GM03348 (cell line): ENCODE measurements around the gene CBR4.
"Not testable (repeated sequence)": the region's sequence is repeated elsewhere in the genome, so short reads cannot be mapped to it uniquely, and the experiment has no call there.

Source experiments
- DNase-seq: peaks from one replicate; pipeline ENCODE4 v3.0.0; 2012; ENCODE audit warnings: low spot score

The CBR4 gene

GRCh38 chr4:169010125-169011023 is at the start of gene CBR4:
TSS of gene CBR4 (minus strand) at chr4:169010255. CDS start at chr4:169010089, 166 bp downstream.
- peak; percentile 95 for DNase-seq

- peak; percentile 68 for DNase-seq
Measured at GRCh38 chr4:169059306-169060211, 49.5 kb upstream of the CBR4 start.

GRCh38 chr4:169058312-169058711 is 48.3 kb upstream of the CBR4 start:
- DNase-seq, result no peak

- no peak for DNase-seq
Measured at GRCh38 chr4:169054879-169055278, 44.8 kb upstream of the CBR4 start.

DNA sequence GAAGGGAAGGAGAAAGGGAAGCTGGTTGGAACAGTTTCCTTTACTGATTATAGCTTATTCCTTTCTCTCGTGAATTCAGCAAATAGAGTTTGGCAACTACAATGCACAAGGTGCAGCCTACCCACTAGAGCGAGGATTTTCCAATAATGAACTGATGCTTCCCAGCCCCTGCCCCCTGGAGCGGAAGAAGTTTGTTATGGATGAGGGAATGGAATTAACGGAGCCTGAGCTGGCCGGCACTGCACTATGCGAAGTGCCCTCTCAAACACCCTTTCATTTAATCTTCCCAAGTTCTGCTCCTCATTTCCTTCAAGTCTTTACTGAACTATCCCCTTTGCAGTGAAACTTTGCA is 42.5 kb upstream of the CBR4 start:
- no peak for DNase-seq

GRCh38 chr4:169051761-169052593 is 41.9 kb upstream of the CBR4 start:
- no peak for DNase-seq

GRCh38 chr4:169050881-169051760 is 41.1 kb upstream of the CBR4 start:
- DNase-seq, result no peak

- DNase-seq, result no peak
Measured at GRCh38 chr4:169050284-169050683, 40.2 kb upstream of the CBR4 start.

GRCh38 chr4:169048868-169049414 is 38.9 kb upstream of the CBR4 start:
- DNase-seq, result no peak

DNA sequence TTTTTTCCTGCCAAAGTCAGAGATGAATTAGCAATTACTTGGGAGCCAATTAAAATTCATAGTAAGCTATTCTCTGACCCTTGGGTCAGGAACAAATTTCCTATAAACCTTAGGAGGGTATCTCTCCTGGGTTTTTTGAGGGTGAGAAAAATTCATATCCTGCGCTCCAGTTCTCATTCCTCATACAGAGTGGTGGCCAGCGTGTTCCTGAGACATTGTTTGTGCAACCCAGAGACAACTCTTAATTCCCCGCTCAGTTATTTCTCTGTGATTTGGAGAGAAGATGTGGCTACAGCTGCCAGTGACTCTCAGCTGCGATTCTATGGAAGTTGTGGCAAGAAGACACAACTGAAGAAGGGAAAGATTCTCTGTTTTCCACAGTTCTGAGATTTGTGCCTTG is 37.9 kb upstream of the CBR4 start:
- DNase-seq, result no peak

DNA sequence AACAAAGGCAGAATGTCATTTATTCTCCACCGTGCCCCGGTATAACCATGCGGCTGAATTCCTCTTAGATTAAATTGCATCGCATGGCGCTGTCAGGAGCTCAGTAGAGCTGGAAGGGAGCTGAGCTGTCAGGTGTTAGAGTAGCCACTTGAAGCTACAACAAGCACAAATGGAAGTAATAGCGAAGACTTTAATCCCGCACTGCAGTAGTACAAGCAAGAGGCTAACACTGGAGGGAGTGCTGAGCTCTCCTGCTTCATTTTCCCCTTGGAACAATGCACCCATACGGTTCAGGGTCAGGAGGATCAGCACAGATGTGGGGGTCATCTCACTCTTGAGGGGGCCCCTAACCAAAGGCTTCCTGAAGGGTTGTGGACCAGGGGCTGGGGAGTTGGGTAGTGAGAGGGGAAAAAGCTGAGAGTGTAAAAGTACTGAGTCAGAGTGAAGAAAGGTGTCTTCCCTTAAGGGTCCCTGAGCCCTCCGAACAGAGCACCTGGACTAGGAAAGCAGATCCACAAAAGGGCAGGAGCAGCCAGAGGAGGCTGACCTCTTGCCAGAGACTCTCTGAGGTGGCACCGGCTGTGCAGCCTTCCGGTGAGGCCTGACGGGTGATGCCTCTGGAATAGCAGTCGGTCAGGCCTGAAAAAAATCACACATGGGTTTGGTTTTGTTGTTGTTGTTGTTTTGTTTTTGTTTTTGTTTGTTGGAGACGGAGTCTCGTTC is 36.0 kb upstream of the CBR4 start:
- no peak for DNase-seq

GRCh38 chr4:169044714-169045447 is 34.8 kb upstream of the CBR4 start:
- DNase-seq, result no peak

DNA sequence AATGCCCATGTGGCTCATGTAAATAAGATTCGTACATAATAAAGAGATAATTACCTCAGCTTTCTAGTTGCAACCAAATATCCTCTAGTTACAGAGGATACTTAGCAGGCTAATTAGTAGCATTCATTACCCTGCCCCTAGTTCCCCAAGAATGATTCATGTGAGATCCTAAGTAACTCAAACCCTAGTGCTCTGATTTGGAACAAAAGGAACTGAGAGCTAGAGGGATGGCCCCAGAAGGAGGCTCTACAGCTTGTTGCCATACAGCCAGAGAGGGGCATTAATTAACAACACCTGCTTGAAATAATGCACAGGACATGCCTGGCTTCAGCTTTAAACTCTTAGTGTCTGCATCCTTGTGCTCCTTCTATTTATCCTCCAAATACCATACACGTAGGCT is 32.6 kb upstream of the CBR4 start:
- DNase-seq, result no peak

DNA sequence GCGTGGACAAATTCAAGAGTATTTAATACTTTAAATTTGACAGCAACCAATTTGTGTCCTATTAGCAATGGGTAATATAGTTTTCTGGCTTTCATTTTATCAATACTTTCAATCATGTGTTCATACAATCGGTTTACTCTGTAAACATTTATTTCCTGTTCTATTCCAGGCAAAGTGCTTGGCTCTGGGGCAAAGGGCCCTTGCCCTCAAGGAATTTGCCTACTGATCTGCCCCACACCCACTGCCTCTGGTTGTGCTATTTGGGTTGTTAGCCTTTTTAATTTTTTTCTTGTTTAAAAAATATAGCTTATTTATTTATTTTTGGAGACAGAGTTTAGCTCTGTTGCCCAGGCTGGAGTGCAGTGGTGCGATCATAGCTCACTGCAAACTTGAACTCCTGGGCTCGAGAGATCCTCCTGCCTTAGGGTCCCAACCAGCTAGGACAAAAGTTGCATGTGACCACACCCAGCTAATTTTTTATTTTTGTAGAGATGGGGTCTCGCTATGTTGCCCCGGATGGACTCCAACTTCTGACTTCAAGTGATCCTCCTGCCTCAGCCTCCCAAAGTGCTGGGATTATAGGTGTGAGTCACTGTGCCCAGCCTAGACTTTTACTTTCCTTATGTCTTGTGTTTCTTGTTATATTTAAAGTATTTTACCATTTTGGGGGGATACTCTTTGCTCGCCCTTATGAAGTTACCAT is 30.7 kb upstream of the CBR4 start:
- DNase-seq, result no peak

DNA sequence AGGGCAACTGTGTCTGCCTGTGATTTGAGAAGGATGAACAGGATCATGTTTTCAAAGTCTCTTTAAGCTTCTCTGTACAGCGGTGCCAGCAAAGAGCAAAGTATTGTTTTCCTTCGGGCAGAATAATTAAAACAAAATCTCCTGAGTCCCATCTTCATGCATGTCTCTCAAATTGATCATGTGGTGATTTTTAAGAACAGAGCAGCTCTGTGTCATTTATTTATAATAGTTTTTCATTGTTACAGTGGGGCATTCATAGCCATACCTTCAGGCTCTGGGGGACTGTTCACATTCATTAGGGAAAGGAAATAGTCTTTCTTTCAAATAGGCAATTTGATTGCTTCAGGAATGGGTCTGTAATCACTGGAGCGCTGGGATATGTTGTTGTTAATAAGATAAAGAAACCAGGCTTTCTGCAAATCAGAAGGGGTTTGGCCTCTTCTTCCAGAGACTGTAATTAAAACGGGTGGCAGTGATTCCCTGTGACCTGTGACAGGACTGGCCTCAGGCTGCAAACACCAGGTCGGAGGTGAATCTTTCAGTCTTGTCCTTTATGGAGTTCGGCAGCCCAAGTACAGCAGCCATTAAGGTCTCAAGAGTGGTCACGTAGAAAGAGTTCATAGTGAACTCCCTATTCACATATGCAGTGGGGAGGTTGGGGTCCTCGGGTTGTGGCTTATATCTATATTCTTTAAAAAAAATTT is 29.3 kb upstream of the CBR4 start:
- DNase-seq, result no peak

GRCh38 chr4:169037506-169037905 is 27.5 kb upstream of the CBR4 start:
- DNase-seq, result no peak

DNA sequence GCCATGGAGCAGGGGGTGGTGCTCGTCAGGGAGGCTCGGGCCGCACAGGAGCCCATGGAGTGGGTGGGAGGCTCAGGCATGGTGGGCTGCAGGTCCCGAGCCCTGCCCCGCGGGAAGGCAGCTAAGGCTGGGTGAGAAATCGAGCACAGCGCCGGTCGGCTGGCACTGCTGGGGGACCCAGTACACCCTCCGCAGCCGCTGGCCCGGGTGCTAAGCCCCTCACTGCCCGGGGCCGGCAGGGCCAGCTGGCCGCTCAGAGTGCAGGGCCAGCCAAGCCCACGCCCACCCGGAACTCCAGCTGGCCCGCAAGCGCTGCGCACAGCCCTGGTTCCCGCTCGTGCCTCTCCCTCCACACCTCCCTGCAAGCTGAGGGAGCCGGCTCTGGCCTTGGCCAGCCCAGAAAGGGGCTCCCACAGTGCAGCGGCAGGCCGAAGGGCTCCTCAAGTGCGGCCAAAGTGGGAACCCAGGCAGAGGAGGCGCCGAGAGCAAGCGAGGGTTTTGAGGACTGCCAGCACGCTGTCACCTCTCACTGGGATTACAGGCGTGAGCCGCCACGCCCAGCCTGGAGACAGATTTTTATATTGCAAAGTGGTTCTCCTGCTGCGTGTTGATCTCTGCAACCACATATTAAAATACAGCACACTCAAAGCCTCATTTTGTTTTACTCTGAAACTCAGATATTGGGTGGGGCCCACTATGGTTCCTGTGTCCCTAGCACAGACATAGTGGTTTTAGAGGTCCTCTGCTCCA is 26.0 kb upstream of the CBR4 start:
- DNase-seq, result not testable (repeated sequence)
